Heart left ventricle (tissue), 16 donors: ENCODE results near the gene STYXL2. TPM values are rescaled to one million over a fixed set of nuclear protein-coding genes. Genes with fewer than 3 reads are reported as not detected.

Experiments used
- ATAC-seq, 4 donors: fragments of 200-7000 bp; cut with Tn5 transposase; one replicate each; pipeline ENCODE4 v1.9.1; 2020 to 2022; ENCODE audit warnings: moderate library complexity in 4 of 4, mild to moderate bottlenecking in 3 of 4, moderate number of reproducible peaks in 1 of 4
- DNase-seq, 5 donors: peaks; one replicate each; pipeline ENCODE4 v3.0.0-alpha.2; 2020
- H3K27ac ChIP-seq, 12 donors: fragments of 200-600 bp; sonication (generic) in 4 of 12; one replicate each; pipeline versions ENCODE4 v1.5.0 to v1.8.0; 2016 to 2022; ENCODE audit warnings: mild to moderate bottlenecking in 2 of 12
- H3K27me3 ChIP-seq, 9 donors: fragments of 200-600 bp; sonication (generic) in 2 of 9; one replicate each; pipeline versions ENCODE4 v1.5.1 to v1.8.0; 2016 to 2022; ENCODE audit warnings: mild to moderate bottlenecking in 3 of 9
- H3K36me3 ChIP-seq, 9 donors: fragments of 200-600 bp; sonication (generic) in 2 of 9; one replicate each; pipeline versions ENCODE4 v1.5.0 to v1.8.0; 2018 to 2022; ENCODE audit warnings: mild to moderate bottlenecking in 2 of 9
- H3K4me1 ChIP-seq, 12 donors: fragments of 200-600 bp; sonication (generic) in 4 of 12; one replicate each; pipeline versions ENCODE4 v1.5.0 to v1.8.0; 2016 to 2022; ENCODE audit warnings: mild to moderate bottlenecking in 3 of 12
- H3K4me3 ChIP-seq, 12 donors: fragments of 200-600 bp; sonication (generic) in 4 of 12; one replicate each; pipeline versions ENCODE4 v1.5.0 to v1.8.0; 2017 to 2022; ENCODE audit warnings: mild to moderate bottlenecking in 9 of 12, moderate library complexity in 4 of 12
- H3K9me3 ChIP-seq, 12 donors: fragments of 200-600 bp; sonication (generic) in 4 of 12; one replicate each; pipeline versions ENCODE4 v1.5.0 to v1.8.0; 2016 to 2022; ENCODE audit warnings: mild to moderate bottlenecking in 1 of 12
- CTCF ChIP-seq, 12 donors: fragments of 200-600 bp; sonication (generic) in 4 of 12; IDR thresholded peaks; one replicate each; pipeline versions ENCODE4 v1.5.0 to v1.8.0; 2018 to 2022; ENCODE audit warnings: antibody characterized with exemption in 12 of 12, mild to moderate bottlenecking in 5 of 12
- POLR2A ChIP-seq, 2 donors: fragments of 450-650 bp; IDR thresholded peaks; one replicate each; pipeline ENCODE4 v1.6.1; 2017; ENCODE audit warnings: antibody characterized with exemption in 2 of 2, mild to moderate bottlenecking in 2 of 2, moderate library complexity in 2 of 2
- WGBS, 4 donors: extraction: QIAGEN DNeasy Blood & Tissue Kit in 2 of 4; methylation state at CpG; one replicate each; pipeline versions ENCODE4 v1.1.5 to v1.1.7; 2013 to 2018; 5-methylcytosine and 5-hydroxymethylcytosine counted together
- intact Hi-C, 10 donors: fragments of 100-400 bp; cut with DNase I; formaldehyde crosslinking; loops; one replicate each; pipeline versions ENCODE4 v1.11.1 to v1.14.2; 2022
- long read RNA-seq, 3 donors: library from polyadenylated mRNA; unstranded; transcript quantifications; one replicate each; pipeline ENCODE4 v2.0.0, GENCODE V29; 2020 to 2021
- polyA plus RNA-seq, 2 donors: library from polyadenylated mRNA; stranded (reverse); fragments of 200-250 nt; gene quantifications; one replicate each; pipeline ENCODE4 v1.2.3, GENCODE V29; 2013
- total RNA-seq, 9 donors: library from RNA; depleted of rRNA in 2 of 9; stranded (reverse); fragments of >200 nt in 2 of 9; fragmentation: NEBNext Ultra II Directional in 3 of 9; extraction: Animal tissue kit (Norgen Biotek cat#: 25700) in 3 of 9; gene quantifications; one replicate each; pipeline versions ENCODE4 v1.1.0 to v1.2.4, GENCODE V29; 2016 to 2023
- donor health status: ischemic (EF 13 %, LVEDD 7.1; RV severe dilation, severe dysfunction).
- donor health status: healthy with polysubstance abuse.
- donor health status: DM: no; HTN: yes; CAD: no.
- donor health status: DM: no; HTN: no; CAD: no.
- donor health status: ischemic (EF 25% LVEDD 6.9; RV normal size, moderate dysfunction).
- donor health status: ischemic (EF 25% LVEDD 5.7; RV mildly dilated, moderate dysfunction).
- donor health status: healthy.
- donor health status: DM: yes; HTN: yes; CAD: no.
- donor health status: ischemic (EF 35%, LVEDD 5.7; RV mildly dilated, moderate dysfunction).
- donor health status: nonischemic (EF 11% LVEDD 7.7; RV severe dilation, severe dysfunction).
- donor health status: DM: yes; HTN: yes; CAD: no.
- donor health status: PGD.
- donor health status: ischemic (EF 29% LVEDD 5.4; RV normal size, mild dysfunction).
- donor health status: nonischemic (EF 23%, LVEDD 6.1; RV moderate dilation, normal function).

STYXL2 gene
- total RNA-seq (100 to 1,000 TPM; 108 to 329 (median 163) TPM), polyA plus RNA-seq (10 to 100 TPM; 55.0 to 77.1 TPM)
- long read RNA-seq, donor 1, full-length matches to known transcripts: 341 of 457 reads
- long read RNA-seq, donor 1, partial matches to known transcripts: 91 of 457 reads
- long read RNA-seq, donor 1, other reads (novel, unspliced or antisense): 25 of 457 reads
- long read RNA-seq, donor 2, full-length matches to known transcripts: 267 of 415 reads
- long read RNA-seq, donor 2, partial matches to known transcripts: 107 of 415 reads
- long read RNA-seq, donor 2, other reads (novel, unspliced or antisense): 41 of 415 reads
- long read RNA-seq, donor 3, full-length matches to known transcripts: 398 of 562 reads
- long read RNA-seq, donor 3, partial matches to known transcripts: 19 of 562 reads
- long read RNA-seq, donor 3, other reads (novel, unspliced or antisense): 145 of 562 reads

GRCh38 chr1:167093846-167094516 is at the start of gene STYXL2:
STYXL2 (plus strand) TSS chr1:167094075; CDS start chr1:167094850, 775 bp downstream.
- intact Hi-C loops: no loop called here
- Histone ChIP-seq H3K27me3 (no peaks in the 10 kb centered on the region), H3K36me3 (peaks cover 0 to 19% (median 0%) of the 10 kb centered on the region in 9 donors), H3K4me1 (peaks cover 0 to 20% (median 8%) of the 10 kb centered on the region in 12 donors), H3K4me3 (peak within 1 kb of the TSS; percentile 29 to 70 (median 58)), H3K27ac (peak within 1 kb of the TSS; percentile 64 to 98 (median 89)), H3K9me3 (peaks cover 0 to 4% (median 0%) of the 10 kb centered on the region in 12 donors)
- ATAC-seq: peak; percentile 90 to 94 (median 93)
- TF ChIP-seq POLR2A (IDR thresholded peaks at IDR 0.05) (peak; percentile 92 to 94), CTCF (IDR thresholded peaks at IDR 0.05) (no peak)
- peak in 4 of 5 donors; percentile 54 to 74 (median 59) for DNase-seq
- WGBS, 4 donors: 38 to 44% (median 41%) methylated on average over 7 to 8 of the region's 8 CpGs

- ATAC-seq (no peak), DNase-seq (no peak)
- Histone ChIP-seq H3K4me1 (no peaks in the 10 kb centered on the region), H3K27ac (no peak overlapping the region), H3K27me3 (peaks cover 0 to 5% (median 0%) of the 10 kb centered on the region in 9 donors), H3K9me3 (no peaks in the 10 kb centered on the region), H3K4me3 (no peak overlapping the region), H3K36me3 (no peaks in the 10 kb centered on the region)
- TF ChIP-seq CTCF (IDR thresholded peaks at IDR 0.05) (no peak), POLR2A (IDR thresholded peaks at IDR 0.05) (no peak)
- 95 to 98% (median 96%) methylated on average over 5 of the region's 5 CpGs for whole genome bisulfite sequencing, 4 donors
- intact Hi-C loops: loop anchor here in 2 of 10 donors (10.0 kb wide), 2 partner anchors 77 to 1127 kb away; partner anchors contain the start of gene ILDR2 (in 1 of the 2)
These were observed 42.0 kb upstream of the STYXL2 start for GRCh38 chr1:167051907-167052306.

GRCh38 chr1:167052389-167052788 is 41.5 kb upstream of the STYXL2 start:
- DNase-seq (no peak), ATAC-seq (peak in 1 of 4 donors; percentile 29)
- H3K36me3 ChIP-seq: no peaks in the 10 kb centered on the region
- intact Hi-C loops: loop anchor here in 2 of 10 donors (10.0 kb wide), 2 partner anchors 78 to 1128 kb away; partner anchors contain the start of gene ILDR2 (in 1 of the 2)
- H3K9me3 ChIP-seq: no peaks in the 10 kb centered on the region
- TF ChIP-seq POLR2A (IDR thresholded peaks at IDR 0.05) (no peak), CTCF (IDR thresholded peaks at IDR 0.05) (peak in 8 of 12 donors; percentile 10 to 50 (median 31))
- 71 to 77% (median 75%) methylated on average over 8 of the region's 8 CpGs for WGBS, 4 donors
- H3K27me3 ChIP-seq: peaks cover 0 to 3% (median 0%) of the 10 kb centered on the region in 9 donors
- H3K4me1 ChIP-seq: no peaks in the 10 kb centered on the region
- H3K4me3 ChIP-seq: no peak overlapping the region
- H3K27ac ChIP-seq: no peak overlapping the region
